HG03280 (cell line): ENCODE measurements around the gene NUP93.

Source experiments
- ATAC-seq: cut with Tn5 transposase; IDR thresholded peaks from one replicate; pipeline ENCODE4 v1.9.1; 2021; ENCODE audit warnings: mild to moderate bottlenecking, moderate library complexity; ENCODE audit not compliant: unreplicated experiment

NUP93 gene

GRCh38 chr16:56847173-56847910, 117.4 kb downstream of the NUP93 start:
- ATAC-seq, result no peak

GRCh38 chr16:56848029-56848936, 118.4 kb downstream of the NUP93 start:
- no peak for ATAC-seq

- no peak for ATAC-seq
Measured at GRCh38 chr16:56848955-56849689, 119.2 kb downstream of the NUP93 start.

- ATAC-seq, result no peak
Measured at GRCh38 chr16:56849690-56850680, 120.1 kb downstream of the NUP93 start.

- ATAC-seq, result no peak
Measured at GRCh38 chr16:56851671-56852400, 121.9 kb downstream of the NUP93 start.

- ATAC-seq, result no peak
Measured at GRCh38 chr16:56852401-56852730, 122.4 kb downstream of the NUP93 start.

GRCh38 chr16:56852968-56853367, 123.0 kb downstream of the NUP93 start:
- ATAC-seq, result no peak

GRCh38 chr16:56855201-56855600, 125.3 kb downstream of the NUP93 start:
- ATAC-seq, result no peak

- ATAC-seq, result no peak
Measured at GRCh38 chr16:56855946-56856345, 126.0 kb downstream of the NUP93 start.

GRCh38 chr16:56856876-56857447, 127.0 kb downstream of the NUP93 start:
- ATAC-seq, result no peak

GRCh38 chr16:56858374-56858773, 128.4 kb downstream of the NUP93 start:
- ATAC-seq, result no peak

GRCh38 chr16:56859636-56860035, 129.7 kb downstream of the NUP93 start:
- no peak for ATAC-seq

- ATAC-seq, result no peak
Measured at GRCh38 chr16:56860226-56861020, 130.5 kb downstream of the NUP93 start.

GRCh38 chr16:56861092-56861610, 131.2 kb downstream of the NUP93 start:
- no peak for ATAC-seq

- no peak for ATAC-seq
Measured at GRCh38 chr16:56861756-56862155, 131.8 kb downstream of the NUP93 start.

GRCh38 chr16:56862776-56863175, 132.8 kb downstream of the NUP93 start:
- no peak for ATAC-seq

- no peak for ATAC-seq
Measured at GRCh38 chr16:56864960-56865359, 135.0 kb downstream of the NUP93 start, which contains the start of gene SLC12A3. Gene SLC12A3 (plus strand): TSS chr16:56865207. CDS start chr16:56865236, 29 bp downstream.
